VCaP (cell line): Measurements from ENCODE around the gene KLF6.

ENCODE experiments used
- H3K27ac ChIP-seq: fragments of 450-650 bp; 2 replicates; pipeline ENCODE4 v1.5.1; 2017
- TF ChIP-seq, protein P1 (sequence below): fragments of 450-650 bp; conservative IDR thresholded peaks from 2 replicates; pipeline ENCODE4 v1.5.1; 2017; ENCODE audit warnings: mild to moderate bottlenecking, moderate library complexity

The KLF6 gene

DNA sequence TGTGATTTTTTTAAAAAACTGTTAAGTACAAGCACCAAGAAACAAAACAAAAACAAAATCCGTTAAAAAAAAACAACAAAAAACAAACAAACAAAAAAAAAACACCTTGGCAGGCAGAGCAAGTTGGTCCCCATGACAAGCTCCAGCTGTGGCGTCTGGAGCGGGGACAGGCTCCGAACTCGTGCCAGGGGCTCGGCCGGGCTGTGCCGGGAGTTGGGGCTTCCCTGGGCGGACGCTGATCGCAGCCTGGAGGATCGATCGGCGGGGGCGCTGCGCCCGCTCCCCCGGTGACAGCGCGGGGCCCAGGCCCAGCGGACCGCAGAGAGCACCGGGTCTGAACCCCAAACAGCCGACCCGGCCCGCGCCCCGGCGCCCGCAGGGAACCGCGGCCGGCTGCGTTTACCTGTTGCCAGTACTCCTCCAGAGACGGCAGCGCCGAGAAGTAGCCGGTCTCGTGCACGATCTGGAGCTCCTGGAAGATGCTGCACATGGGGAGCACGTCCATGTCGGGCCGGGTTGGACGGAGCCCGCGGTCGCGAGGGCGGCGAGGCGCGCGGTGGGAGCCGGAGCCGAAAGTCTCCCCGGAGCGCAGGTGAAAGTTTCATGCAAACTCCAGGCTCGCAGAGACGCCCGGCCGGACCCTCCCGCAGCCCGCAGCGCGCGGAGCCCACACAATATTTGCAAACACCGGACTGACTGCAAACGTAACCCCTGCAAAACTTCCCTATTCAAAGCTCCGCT lies at the start of gene KLF6:
Gene KLF6, minus strand, starts transcription at position 700 of the 741 bp plus-strand sequence. Its CDS starts 195 bp downstream, at position 505.
- TF ChIP-seq, protein P1, sequence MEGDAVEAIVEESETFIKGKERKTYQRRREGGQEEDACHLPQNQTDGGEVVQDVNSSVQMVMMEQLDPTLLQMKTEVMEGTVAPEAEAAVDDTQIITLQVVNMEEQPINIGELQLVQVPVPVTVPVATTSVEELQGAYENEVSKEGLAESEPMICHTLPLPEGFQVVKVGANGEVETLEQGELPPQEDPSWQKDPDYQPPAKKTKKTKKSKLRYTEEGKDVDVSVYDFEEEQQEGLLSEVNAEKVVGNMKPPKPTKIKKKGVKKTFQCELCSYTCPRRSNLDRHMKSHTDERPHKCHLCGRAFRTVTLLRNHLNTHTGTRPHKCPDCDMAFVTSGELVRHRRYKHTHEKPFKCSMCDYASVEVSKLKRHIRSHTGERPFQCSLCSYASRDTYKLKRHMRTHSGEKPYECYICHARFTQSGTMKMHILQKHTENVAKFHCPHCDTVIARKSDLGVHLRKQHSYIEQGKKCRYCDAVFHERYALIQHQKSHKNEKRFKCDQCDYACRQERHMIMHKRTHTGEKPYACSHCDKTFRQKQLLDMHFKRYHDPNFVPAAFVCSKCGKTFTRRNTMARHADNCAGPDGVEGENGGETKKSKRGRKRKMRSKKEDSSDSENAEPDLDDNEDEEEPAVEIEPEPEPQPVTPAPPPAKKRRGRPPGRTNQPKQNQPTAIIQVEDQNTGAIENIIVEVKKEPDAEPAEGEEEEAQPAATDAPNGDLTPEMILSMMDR, result no peak
- H3K27ac ChIP-seq, result peak within 1 kb of the TSS; percentile 93

DNA sequence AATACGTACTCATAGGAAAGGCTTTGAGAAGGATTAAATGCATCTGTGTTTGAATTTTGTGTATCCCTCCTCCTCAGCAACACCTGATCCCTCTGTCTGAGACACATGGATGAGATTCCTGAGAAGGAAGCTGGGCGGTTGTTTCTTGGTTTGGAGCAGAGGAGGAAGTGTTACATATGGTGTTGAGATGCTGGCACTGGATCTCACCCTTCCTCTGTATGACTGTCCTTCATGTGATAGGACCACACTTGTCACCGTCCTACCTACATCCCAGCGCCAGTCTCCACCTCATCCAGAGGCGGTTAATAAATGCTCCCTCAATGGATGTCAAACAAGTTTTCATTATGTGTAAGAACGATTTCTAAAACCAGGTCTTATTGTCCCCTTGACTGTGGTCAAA lies 49.4 kb upstream of the KLF6 start:
- TF ChIP-seq, protein P1, result no peak
- H3K27ac ChIP-seq, result no peak overlapping the region

DNA sequence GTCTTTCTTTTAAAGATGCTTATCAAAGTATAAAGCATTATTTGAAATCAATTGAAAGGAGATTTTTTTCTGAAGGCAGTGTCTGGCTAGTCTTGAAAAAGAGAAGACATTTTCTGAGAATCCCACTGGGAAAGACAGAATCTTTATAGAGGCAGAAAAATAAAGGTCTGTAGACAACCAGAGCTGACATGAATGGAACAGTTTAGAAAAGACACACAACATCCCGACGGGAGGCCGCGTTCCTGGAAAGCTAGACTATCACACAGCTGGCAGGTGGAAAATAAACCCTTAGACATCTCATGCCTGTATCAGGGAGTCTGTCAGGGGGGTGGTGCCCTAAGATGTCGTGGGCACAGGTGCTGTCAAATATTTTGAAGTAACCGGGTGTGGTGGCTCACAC lies 48.0 kb upstream of the KLF6 start:
- TF ChIP-seq, protein P1, result no peak
- H3K27ac ChIP-seq, result no peak overlapping the region

DNA sequence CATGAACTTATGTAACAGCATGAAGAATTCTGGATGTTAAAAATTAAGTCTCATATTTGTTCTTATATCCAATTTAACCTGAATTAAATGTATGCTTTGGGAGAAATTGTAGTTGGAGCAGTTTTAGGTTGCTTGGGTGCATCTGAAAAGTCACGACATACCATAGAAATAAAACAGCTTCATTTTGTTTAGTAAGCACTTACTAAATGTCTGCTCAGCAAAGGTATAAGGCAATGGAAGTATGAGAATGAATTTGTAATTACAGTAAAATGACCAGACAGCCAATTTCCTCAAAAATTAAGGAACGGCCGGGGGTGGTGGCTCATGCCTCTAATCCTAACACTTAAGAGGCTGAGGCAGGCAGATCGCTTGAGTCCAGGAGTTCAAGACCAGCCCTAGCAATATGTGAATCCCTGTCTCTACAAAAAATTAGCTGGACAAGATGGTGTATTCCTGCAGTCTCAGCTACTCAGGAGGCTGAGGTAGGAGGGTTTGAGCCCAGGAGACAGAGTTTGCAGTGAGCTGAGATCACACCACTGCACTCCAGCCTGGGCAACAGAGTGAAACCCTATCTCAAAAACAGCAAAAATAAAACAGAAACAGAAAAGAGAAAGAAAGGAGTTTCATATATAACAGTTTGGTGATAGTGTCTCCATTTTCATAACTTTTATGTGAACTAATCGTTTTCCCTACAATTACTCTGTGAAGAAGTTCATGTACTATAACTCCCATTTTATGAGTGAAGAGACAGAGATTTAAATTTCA lies 47.2 kb upstream of the KLF6 start:
- peak overlapping the region; percentile 64 for H3K27ac ChIP-seq
- TF ChIP-seq, protein P1, result no peak

DNA sequence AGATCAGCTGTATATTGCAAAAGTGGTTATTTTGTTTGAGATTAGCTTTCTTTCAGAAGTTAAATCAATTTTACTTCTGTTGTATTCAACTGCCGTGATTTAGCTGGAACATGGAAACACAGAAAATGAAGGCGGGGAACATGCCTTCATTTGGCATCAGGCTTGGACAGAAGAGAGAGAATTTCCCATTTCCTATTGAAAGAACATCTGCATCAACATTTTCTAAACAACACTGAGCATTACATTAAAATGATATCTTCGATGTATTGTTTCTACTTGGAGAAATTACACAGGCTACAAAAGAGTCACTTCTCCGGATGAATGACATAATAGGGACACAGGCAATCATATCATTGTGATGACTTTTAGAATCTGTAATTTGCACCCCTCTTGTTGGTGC lies 46.6 kb upstream of the KLF6 start:
- peak overlapping the region; percentile 64 for H3K27ac ChIP-seq
- TF ChIP-seq, protein P1, result no peak

DNA sequence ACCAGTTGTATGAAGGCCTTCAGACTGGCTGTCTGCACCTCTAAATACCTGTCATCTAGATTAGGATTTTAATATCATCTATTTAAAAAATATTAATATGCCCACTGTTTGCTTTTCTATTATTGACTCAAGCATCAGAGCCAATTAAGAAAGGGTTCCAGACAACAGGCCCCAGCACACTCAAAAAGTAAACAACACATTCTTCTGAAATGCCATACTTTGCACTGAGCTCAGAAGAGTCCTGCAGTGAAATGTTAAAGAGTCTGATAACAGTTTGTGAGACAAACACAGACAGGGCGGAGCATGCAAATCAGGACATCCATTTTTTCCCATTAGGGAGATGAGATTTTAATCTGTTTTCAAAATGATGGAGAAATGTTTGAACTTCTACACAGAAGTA lies 45.9 kb upstream of the KLF6 start:
- H3K27ac ChIP-seq, result peak overlapping the region; percentile 64
- TF ChIP-seq, protein P1, result no peak

DNA sequence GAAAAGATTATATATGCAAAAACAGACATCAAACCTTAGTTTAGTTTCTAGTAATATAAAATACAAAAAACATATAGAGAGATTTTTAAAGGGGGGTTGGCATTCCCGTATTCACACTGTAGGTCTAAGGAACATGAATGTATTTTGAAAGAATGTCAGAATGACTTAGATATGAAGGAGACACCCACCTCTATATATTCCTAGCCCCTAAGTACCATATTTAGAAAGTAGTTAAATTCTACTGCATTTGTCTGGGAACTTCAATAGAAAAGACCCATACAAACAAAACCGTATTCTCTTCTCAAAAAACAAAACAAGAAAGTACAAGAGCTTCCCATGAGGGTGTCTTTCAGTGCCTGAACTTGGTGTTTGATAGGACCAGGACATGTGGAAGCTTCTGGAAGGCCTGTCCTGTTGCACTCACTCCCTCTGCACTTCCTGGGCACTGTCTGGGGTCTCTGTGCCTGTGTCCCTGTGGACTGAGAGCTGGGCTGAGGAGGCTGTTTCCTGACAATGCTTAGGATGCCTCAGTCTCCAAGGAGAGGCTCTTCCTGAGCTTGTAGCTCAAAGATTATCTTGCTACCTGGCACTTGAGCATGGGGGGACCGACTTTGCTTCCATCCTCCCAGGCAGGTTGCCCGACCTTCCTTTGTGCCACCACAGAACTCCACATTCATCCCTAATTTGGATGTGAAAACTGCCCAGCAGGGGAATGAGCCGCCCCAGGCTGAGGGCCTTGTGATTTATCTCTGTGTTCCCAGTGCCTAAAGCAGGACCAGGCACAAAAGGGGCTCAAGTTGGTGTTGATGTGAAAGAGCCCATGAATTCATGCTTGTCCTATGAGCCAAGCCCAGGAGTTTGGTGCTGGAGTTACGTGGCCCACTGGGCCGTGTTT lies 44.4 kb upstream of the KLF6 start:
- TF ChIP-seq, protein P1, result no peak
- H3K27ac ChIP-seq, result peak overlapping the region; percentile 64
